K562 (cell line): ENCODE measurements around the gene TBC1D5. TPM values are rescaled to one million over a fixed set of nuclear protein-coding genes. Genes with fewer than 3 reads are reported as not detected.

ENCODE experiments used
- ATAC-seq: fragments of 200-7000 bp; cut with Tn5 transposase; 3 replicates; pipeline ENCODE4 v1.9.1; 2020; ENCODE audit warnings: moderate library complexity
- BruUV-seq: library from RNA; stranded (reverse); fragments of 400-500 nt; replicated peaks from 2 replicates; lab custom pipeline; 2021; lab: Mats Ljungman, UMichigan
- CTCF ChIA-PET: fragments of 300-600 bp; formaldehyde crosslinking; extraction: SDS; loops from one replicate; lab custom pipeline; 2021; ENCODE audit warnings: low intra/inter-chr PET ratio; lab: Yijun Ruan, JAX
- POLR2A ChIA-PET: fragments of 300-600, 350-650 bp; sonication (Branson Sonifier 250); formaldehyde crosslinking; extraction: SDS; loops from one replicate; lab custom pipeline; 2021; ENCODE audit warnings: antibody characterized with exemption, inconsistent platforms; lab: Yijun Ruan, JAX
- DNase-seq, 4 experiments: peaks; one replicate each; pipeline versions ENCODE4 v3.0.0 to v3.0.0-alpha.2; 2011 to 2018; ENCODE audit warnings: low spot score in 3 of 4, mixed read lengths in 3 of 4; ENCODE audit errors: extremely low read depth in 1 of 4
- FAIRE-seq: peaks from 2 replicates; lab custom pipeline; 2011; peaks lifted over from hg19 to GRCh38; lab: Jason Lieb, UNC
- H2AFZ ChIP-seq: 2 replicates; pipeline ENCODE4 v1.6.0; 2011; ENCODE audit warnings: low read depth, low read length, control low read depth, inconsistent platforms
- H3K27ac ChIP-seq: fragments of 200-600 bp; 3 replicates; pipeline ENCODE4 v1.8.0; 2011; ENCODE audit warnings: low read depth, mild to moderate bottlenecking, control low read depth, inconsistent platforms, low read length, moderate library complexity, mixed read lengths; ENCODE audit errors: extremely low read depth
- H3K27me3 ChIP-seq, 2 experiments: fragments of 300-600 bp in 1 of 2; 2 replicates in 1 of 2; 3 replicates in 1 of 2; pipeline versions ENCODE4 v1.6.0 to v1.8.0; 2011; ENCODE audit warnings: inconsistent platforms in 2 of 2, low read length in 2 of 2, mild to moderate bottlenecking in 1 of 2, mixed read lengths in 1 of 2, moderate library complexity in 1 of 2; ENCODE audit not compliant: control insufficient read depth in 2 of 2, insufficient read depth in 2 of 2
- H3K36me3 ChIP-seq: fragments of 300-600 bp; 3 replicates; pipeline ENCODE4 v1.8.0; 2011; ENCODE audit warnings: mild to moderate bottlenecking, low read length, inconsistent platforms; ENCODE audit not compliant: control insufficient read depth, insufficient read depth
- H3K4me1 ChIP-seq, 2 experiments: fragments of 200-600 bp in 1 of 2; replicated peaks in 1 of 2; 2 replicates in 1 of 2; 3 replicates in 1 of 2; pipeline versions ENCODE4 v1.5.1 to v1.8.0; 2011; ENCODE audit warnings: inconsistent platforms in 2 of 2, low read length in 2 of 2, mild to moderate bottlenecking in 1 of 2, mixed read lengths in 1 of 2, moderate library complexity in 1 of 2; ENCODE audit not compliant: control insufficient read depth in 2 of 2, insufficient read depth in 2 of 2
- H3K4me2 ChIP-seq: 2 replicates; pipeline ENCODE4 v1.6.1; 2011; ENCODE audit warnings: low read length, control low read depth, inconsistent platforms, mixed read lengths; ENCODE audit not compliant: insufficient read depth
- H3K4me3 ChIP-seq: fragments of 200-600 bp; sonication (generic), shearing (Covaris generic); 2 replicates; pipeline ENCODE4 v1.5.1; 2016; ENCODE audit warnings: control low read depth, inconsistent platforms
- H3K79me2 ChIP-seq: fragments of 200-600 bp; 3 replicates; pipeline ENCODE4 v1.8.0; 2011; ENCODE audit warnings: low read length, inconsistent platforms; ENCODE audit not compliant: control insufficient read depth, insufficient read depth
- H3K9ac ChIP-seq, 2 experiments: 2 replicates each; pipeline versions ENCODE4 v1.6.0 to v1.6.1; 2011; ENCODE audit warnings: low read depth in 2 of 2, low read length in 2 of 2, control low read depth in 1 of 2, inconsistent platforms in 1 of 2, mild to moderate bottlenecking in 1 of 2, mixed read lengths in 1 of 2; ENCODE audit not compliant: insufficient read depth in 1 of 2
- H3K9me1 ChIP-seq: one replicate; pipeline ENCODE4 v1.6.0; 2011; ENCODE audit warnings: inconsistent platforms, mild to moderate bottlenecking, low read length, moderate library complexity; ENCODE audit not compliant: control insufficient read depth, insufficient read depth
- H3K9me3 ChIP-seq: replicated peaks from 2 replicates; pipeline ENCODE4 v1.5.1; 2011; ENCODE audit warnings: low read depth, low read length, inconsistent platforms; ENCODE audit not compliant: control insufficient read depth, insufficient read depth
- H4K20me1 ChIP-seq: replicated peaks from 2 replicates; pipeline ENCODE4 v1.6.1; 2011; ENCODE audit warnings: low read length, inconsistent platforms, mixed read lengths; ENCODE audit not compliant: control insufficient read depth, insufficient read depth
- AFF1 ChIP-seq, 2 experiments: fragments of 450-650 bp; IDR thresholded peaks; 2 replicates each; pipeline ENCODE4 v1.6.1; 2018; ENCODE audit warnings: mild to moderate bottlenecking in 2 of 2, low read depth in 1 of 2; ENCODE audit not compliant: partially characterized antibody in 2 of 2
- BRCA1 ChIP-seq, 2 experiments: fragments of 450-650 bp in 1 of 2; sonication (generic) in 1 of 2; formaldehyde crosslinking in 1 of 2; IDR thresholded peaks; 2 replicates each; pipeline versions ENCODE4 v1.5.0 to v1.6.1; 2017 to 2020; ENCODE audit warnings: mild to moderate bottlenecking in 1 of 2, missing genetic modification reagents in 1 of 2
- ETS2 ChIP-seq: IDR thresholded peaks from 2 replicates; pipeline ENCODE4 v1.6.1; 2016; ENCODE audit warnings: borderline replicate concordance, missing genetic modification characterization, mild to moderate bottlenecking, moderate library complexity, missing compliant biosample characterization; ENCODE audit not compliant: poor library complexity, severe bottlenecking
- FUS ChIP-seq: fragments of 200-400 bp; formaldehyde crosslinking; optimal IDR thresholded peaks from 2 replicates; pipeline ENCODE3; 2017; ENCODE audit warnings: low read depth, low read length
- NFE2 ChIP-seq: IDR thresholded peaks from 2 replicates; pipeline ENCODE4 v1.6.1; 2014; ENCODE audit warnings: antibody characterized with exemption, low read depth
- SAP30 ChIP-seq: fragments of 200-600 bp; sonication (generic); IDR thresholded peaks from 2 replicates; pipeline ENCODE4 v1.6.1; 2012; ENCODE audit warnings: borderline replicate concordance, low read depth, mild to moderate bottlenecking, moderate library complexity, low read length, control low read depth, inconsistent platforms; ENCODE audit not compliant: insufficient read depth, poor library complexity, severe bottlenecking
- THRA ChIP-seq: fragments of 450-650 bp; IDR thresholded peaks from 2 replicates; pipeline ENCODE4 v1.6.1; 2017; ENCODE audit warnings: mild to moderate bottlenecking, moderate library complexity
- ZNF143 ChIP-seq: sonication (generic); formaldehyde crosslinking; IDR thresholded peaks from 2 replicates; pipeline ENCODE4 v1.9.0; 2022; ENCODE audit warnings: mild to moderate bottlenecking, missing genetic modification reagents
- ZNF551 ChIP-seq: fragments of 250-450 bp; sonication (Bioruptor Pico); IDR thresholded peaks from 2 replicates; pipeline ENCODE4 v1.5.0; 2021; ENCODE audit warnings: mild to moderate bottlenecking, moderate library complexity
- ZNF592 ChIP-seq: fragments of 450-650 bp; IDR thresholded peaks from 2 replicates; pipeline ENCODE4 v1.6.1; 2017; ENCODE audit warnings: antibody characterized with exemption, mild to moderate bottlenecking
- ZNF785 ChIP-seq: fragments of 250-450 bp; sonication (Bioruptor Pico); IDR thresholded peaks from 2 replicates; pipeline ENCODE4 v1.4.0; 2020; ENCODE audit warnings: mild to moderate bottlenecking
- WGBS: fragments of 100-300 bp; shearing (Covaris generic); methylation state at CpG from one replicate; pipeline ENCODE4 v1.1.6; 2016; ENCODE audit warnings: low coverage, mixed read lengths; ENCODE audit not compliant: insufficient coverage; ENCODE audit errors: missing lambda C conversion rate; 5-methylcytosine and 5-hydroxymethylcytosine counted together
- in situ Hi-C: fragments of 300-500 bp; cut with MboI; formaldehyde crosslinking; loops from 4 replicates; pipeline ENCODE4 v1.15.0; 2018; ENCODE audit warnings: inconsistent platforms, mixed read lengths
- intact Hi-C: fragments of 100-400 bp; cut with micrococcal nuclease; formaldehyde crosslinking; loops from 2 replicates; pipeline ENCODE4 v1.14.2; 2022
- polyA plus RNA-seq, 8 experiments: library from polyadenylated mRNA; depleted of rRNA in 4 of 8; stranded (reverse) in 5 of 8; unstranded in 3 of 8; fragments of >200 nt; fragmentation: Nextera tagmentation in 2 of 8; fragmentation: Illumina TruSeq in 1 of 8; extraction: Ambion mirVana in 2 of 8; extraction: Trizol in 1 of 8; gene quantifications; 2 replicates each; pipeline versions ENCODE4 v1.2.1 to v1.2.3, GENCODE V29; 2011 to 2014; ENCODE audit warnings: inconsistent platforms in 1 of 8, missing spikeins in 1 of 8
- total RNA-seq, 7 experiments: library from RNA; depleted of rRNA in 6 of 7; stranded (reverse); fragments of >200 nt in 6 of 7; fragmentation: Illumina TruSeq in 2 of 7; extraction: Trizol in 2 of 7; gene quantifications; 2 replicates each; pipeline versions ENCODE4 v1.2.1 to v1.2.3, GENCODE V29; 2011 to 2021; ENCODE audit warnings: low replicate concordance in 1 of 7

Gene TBC1D5
- total and polyA plus RNA-seq, 9 of the 15 experiments (the other 6 are each of a cell fraction or from before 2014, with no cell fraction given), result 2.9 to 38.1 (median 25.6) TPM

GRCh38 chr3:17301271-17301670 is 441.2 kb downstream of the TBC1D5 start (continued):
- TF ChIP-seq ZNF592, result no peak
- TF ChIP-seq NFE2, result no peak

GRCh38 chr3:17300441-17300840 is 442.0 kb downstream of the TBC1D5 start:
- BruUV-seq, result no TSS peak
- POLR2A ChIA-PET, result no interaction called here
- Histone ChIP-seq H3K4me2 (no peak overlapping the region), H3K36me3 (no peaks in the 10 kb centered on the region), H3K79me2 (no peaks in the 10 kb centered on the region), H3K4me1 (no peaks in the 10 kb centered on the region), H3K9ac (no peak overlapping the region), H3K9me1 (no peaks in the 10 kb centered on the region), H3K4me3 (no peak overlapping the region), H3K9me3 (no peaks in the 10 kb centered on the region), H3K27ac (no peak overlapping the region), H4K20me1 (no peaks in the 10 kb centered on the region), H3K27me3 (no peaks in the 10 kb centered on the region), H2AFZ (no peak overlapping the region)
- FAIRE-seq, result no peak
- DNase-seq, result no peak
- CTCF ChIA-PET, result no interaction called here
- ATAC-seq, result no peak
- intact Hi-C loops (no loop called here), in situ Hi-C loops (no loop called here)
- 71% methylated on average over 4 of the region's 4 CpGs for WGBS
- no peak for TF ChIP-seq ZNF551
- no peak for TF ChIP-seq AFF1 (IDR thresholded peaks at IDR 0.05; ENCODE audit: low read depth in 1 of 2, partially characterized antibody in 2 of 2)
- TF ChIP-seq ZNF785 (CRISPR knock-in tag), result no peak
- TF ChIP-seq ZNF143 (CRISPR knock-in tag), result no peak
- no peak for TF ChIP-seq ETS2
- no peak for TF ChIP-seq BRCA1 (IDR thresholded peaks at IDR 0.05)
- no peak for TF ChIP-seq BRCA1 (CRISPR knock-in tag; IDR thresholded peaks at IDR 0.05)
- TF ChIP-seq SAP30, result no peak
- TF ChIP-seq THRA, result no peak
- no peak for TF ChIP-seq FUS
